ENCODE data around the gene SCN11A. TPM values are rescaled to one million over a fixed set of nuclear protein-coding genes. Genes with fewer than 3 reads are reported as not detected.

SCN11A gene
- total and polyA plus RNA-seq, 5 donors from 2014 or later: 0.13 TPM; not detected in 4

GRCh38 chr3:39021029-39021428, 30.7 kb downstream of the SCN11A start:
- ATAC-seq (ENCODE audit: low read depth in 2 of 2): no peak
- Mint-ChIP-seq H3K4me3 (no peak overlapping the region), H3K9me3 (peaks cover 0 to 2% (median 0%) of the 10 kb centered on the region in 7 donors)

GRCh38 chr3:39019299-39019698, 32.4 kb downstream of the SCN11A start:
- Mint-ChIP-seq H3K27ac (no peak overlapping the region), H3K4me1 (peaks cover 0 to 2% (median 0%) of the 10 kb centered on the region in 4 donors), H3K4me3 (no peak overlapping the region), H3K36me3 (no peaks in the 10 kb centered on the region), H3K27me3 (peaks cover 26% of the 10 kb centered on the region), H3K9me3 (peaks cover 0 to 2% (median 0%) of the 10 kb centered on the region in 7 donors)
- no peaks in the 10 kb centered on the region for H3K9me3 ChIP-seq (ENCODE audit: control insufficient read depth in 2 of 2, low read length in 2 of 2)
- H3K4me3 ChIP-seq (ENCODE audit: low read depth, low read length): no peak overlapping the region
- no peaks in the 10 kb centered on the region for H3K27me3 ChIP-seq (ENCODE audit: control insufficient read depth, insufficient read depth, low read length)
- no peaks in the 10 kb centered on the region for H3K4me1 ChIP-seq (ENCODE audit: control insufficient read depth, insufficient read depth, low read length, poor library complexity, severe bottlenecking)
- ATAC-seq (ENCODE audit: low read depth in 2 of 2): no peak
- no peaks in the 10 kb centered on the region for H3K36me3 ChIP-seq (ENCODE audit: control insufficient read depth, insufficient read depth, low read length)
- no peak for DNase-seq
- H3K27ac ChIP-seq (ENCODE audit: insufficient read depth, low read length, poor library complexity, severe bottlenecking): no peak overlapping the region

More at GRCh38 chr3:39021029-39021428, 30.7 kb downstream of the SCN11A start:
- Histone ChIP-seq H3K9me3 (ENCODE audit: control insufficient read depth in 2 of 2, low read length in 2 of 2) (no peaks in the 10 kb centered on the region), H3K4me1 (ENCODE audit: control insufficient read depth, insufficient read depth, low read length, poor library complexity, severe bottlenecking) (no peaks in the 10 kb centered on the region), H3K4me3 (ENCODE audit: low read depth, low read length) (no peak overlapping the region), H3K27ac (ENCODE audit: insufficient read depth, low read length, poor library complexity, severe bottlenecking) (no peak overlapping the region), H3K36me3 (ENCODE audit: control insufficient read depth, insufficient read depth, low read length) (no peaks in the 10 kb centered on the region), H3K27me3 (ENCODE audit: control insufficient read depth, insufficient read depth, low read length) (peaks cover 2% of the 10 kb centered on the region)
- no peak for DNase-seq
- Mint-ChIP-seq H3K36me3 (no peaks in the 10 kb centered on the region), H3K27me3 (peaks cover 29% of the 10 kb centered on the region), H3K4me1 (peaks cover 0 to 2% (median 0%) of the 10 kb centered on the region in 4 donors), H3K27ac (no peak overlapping the region)

DNA sequence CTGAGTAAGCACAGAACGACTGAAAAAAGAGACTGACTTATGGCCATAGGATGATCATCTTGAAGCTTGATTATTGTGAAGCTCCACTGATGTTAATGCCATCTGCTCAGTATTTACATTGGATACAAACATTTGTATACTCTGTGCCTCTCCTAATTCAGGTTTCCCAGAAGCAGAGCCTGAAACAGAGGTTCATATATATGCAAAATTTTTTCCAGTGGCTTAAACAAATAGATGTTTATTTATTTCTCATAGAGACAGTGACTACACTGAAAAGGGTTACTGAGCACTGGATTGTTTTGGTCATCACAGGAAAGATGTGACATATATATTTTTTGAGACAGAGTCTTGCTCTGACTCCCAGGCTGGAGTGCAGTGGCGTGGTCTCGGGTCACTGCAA, 36.3 kb downstream of the SCN11A start:
- ATAC-seq (ENCODE audit: low read depth in 2 of 2) (no peak), DNase-seq (no peak)
- H3K27me3 ChIP-seq (ENCODE audit: control insufficient read depth, insufficient read depth, low read length): peaks cover 3% of the 10 kb centered on the region
- Mint-ChIP-seq H3K36me3 (no peaks in the 10 kb centered on the region), H3K4me1 (no peaks in the 10 kb centered on the region), H3K27ac (no peak overlapping the region), H3K9me3 (peaks cover 0 to 2% (median 0%) of the 10 kb centered on the region in 7 donors), H3K4me3 (no peak overlapping the region), H3K27me3 (peaks cover 23% of the 10 kb centered on the region)
- no peaks in the 10 kb centered on the region for H3K4me1 ChIP-seq (ENCODE audit: control insufficient read depth, insufficient read depth, low read length, poor library complexity, severe bottlenecking)
- H3K9me3 ChIP-seq (ENCODE audit: control insufficient read depth in 2 of 2, low read length in 2 of 2): no peaks in the 10 kb centered on the region
- no peaks in the 10 kb centered on the region for H3K36me3 ChIP-seq (ENCODE audit: control insufficient read depth, insufficient read depth, low read length)
- no peak overlapping the region for H3K27ac ChIP-seq (ENCODE audit: insufficient read depth, low read length, poor library complexity, severe bottlenecking)
- no peak overlapping the region for H3K4me3 ChIP-seq (ENCODE audit: low read depth, low read length)

GRCh38 chr3:39013921-39014509, 37.7 kb downstream of the SCN11A start:
- H3K27me3 Mint-ChIP-seq: peaks cover 16% of the 10 kb centered on the region
- H3K4me3 ChIP-seq (ENCODE audit: low read depth, low read length): no peak overlapping the region
- no peak for DNase-seq
- no peaks in the 10 kb centered on the region for H3K36me3 ChIP-seq (ENCODE audit: control insufficient read depth, insufficient read depth, low read length)
- H3K4me1 ChIP-seq (ENCODE audit: control insufficient read depth, insufficient read depth, low read length, poor library complexity, severe bottlenecking): no peaks in the 10 kb centered on the region
- no peaks in the 10 kb centered on the region for H3K36me3 Mint-ChIP-seq
- H3K4me3 Mint-ChIP-seq: no peak overlapping the region
- H3K4me1 Mint-ChIP-seq: no peaks in the 10 kb centered on the region
- no peak overlapping the region for H3K27ac Mint-ChIP-seq
- H3K27ac ChIP-seq (ENCODE audit: insufficient read depth, low read length, poor library complexity, severe bottlenecking): no peak overlapping the region
- H3K9me3 Mint-ChIP-seq: peaks cover 0 to 3% (median 0%) of the 10 kb centered on the region in 7 donors
- H3K27me3 ChIP-seq (ENCODE audit: control insufficient read depth, insufficient read depth, low read length): peaks cover 3% of the 10 kb centered on the region
- ATAC-seq (ENCODE audit: low read depth in 2 of 2): no peak
- H3K9me3 ChIP-seq (ENCODE audit: control insufficient read depth in 2 of 2, low read length in 2 of 2): no peaks in the 10 kb centered on the region

DNA sequence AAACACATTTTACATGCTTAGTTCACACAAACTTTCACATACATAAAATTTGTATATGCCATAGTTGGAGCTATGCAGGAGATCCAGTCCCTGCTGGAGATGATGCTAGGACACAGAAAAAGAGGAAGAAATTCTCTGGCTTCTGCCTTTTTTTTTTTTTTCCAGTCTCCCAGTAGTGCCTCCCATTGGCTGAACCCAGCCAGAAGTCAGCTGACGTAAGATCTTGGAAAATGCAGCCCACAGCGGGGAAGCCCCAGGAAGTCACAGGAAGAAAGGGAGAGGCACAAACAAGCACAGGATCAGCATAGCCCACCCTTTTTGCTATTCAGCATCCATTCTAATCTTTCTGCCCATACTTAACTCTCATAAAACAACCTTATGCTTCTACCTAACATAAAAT, 38.5 kb downstream of the SCN11A start:
- Histone ChIP-seq H3K9me3 (ENCODE audit: control insufficient read depth in 2 of 2, low read length in 2 of 2) (no peaks in the 10 kb centered on the region), H3K4me3 (ENCODE audit: low read depth, low read length) (no peak overlapping the region), H3K27ac (ENCODE audit: insufficient read depth, low read length, poor library complexity, severe bottlenecking) (no peak overlapping the region), H3K4me1 (ENCODE audit: control insufficient read depth, insufficient read depth, low read length, poor library complexity, severe bottlenecking) (no peaks in the 10 kb centered on the region), H3K36me3 (ENCODE audit: control insufficient read depth, insufficient read depth, low read length) (no peaks in the 10 kb centered on the region), H3K27me3 (ENCODE audit: control insufficient read depth, insufficient read depth, low read length) (peaks cover 3% of the 10 kb centered on the region)
- DNase-seq (no peak), ATAC-seq (ENCODE audit: low read depth in 2 of 2) (no peak)
- H3K27ac Mint-ChIP-seq: no peak overlapping the region
- peaks cover 16% of the 10 kb centered on the region for H3K27me3 Mint-ChIP-seq
- H3K4me3 Mint-ChIP-seq: no peak overlapping the region
- no peaks in the 10 kb centered on the region for H3K36me3 Mint-ChIP-seq
- H3K9me3 Mint-ChIP-seq: peaks cover 0 to 3% (median 0%) of the 10 kb centered on the region in 7 donors
- no peaks in the 10 kb centered on the region for H3K4me1 Mint-ChIP-seq

- Histone ChIP-seq H3K27me3 (ENCODE audit: control insufficient read depth, insufficient read depth, low read length) (peaks cover 3% of the 10 kb centered on the region), H3K4me3 (ENCODE audit: low read depth, low read length) (no peak overlapping the region), H3K27ac (ENCODE audit: insufficient read depth, low read length, poor library complexity, severe bottlenecking) (no peak overlapping the region), H3K4me1 (ENCODE audit: control insufficient read depth, insufficient read depth, low read length, poor library complexity, severe bottlenecking) (no peaks in the 10 kb centered on the region), H3K9me3 (ENCODE audit: control insufficient read depth in 2 of 2, low read length in 2 of 2) (no peaks in the 10 kb centered on the region), H3K36me3 (ENCODE audit: control insufficient read depth, insufficient read depth, low read length) (no peaks in the 10 kb centered on the region)
- H3K27me3 Mint-ChIP-seq: peaks cover 19% of the 10 kb centered on the region
- H3K4me1 Mint-ChIP-seq: no peaks in the 10 kb centered on the region
- no peak for ATAC-seq (ENCODE audit: low read depth in 2 of 2)
- no peaks in the 10 kb centered on the region for H3K36me3 Mint-ChIP-seq
- no peak for DNase-seq
- H3K27ac Mint-ChIP-seq: no peak overlapping the region
- H3K9me3 Mint-ChIP-seq: peaks cover 0 to 3% (median 0%) of the 10 kb centered on the region in 7 donors
- no peak overlapping the region for H3K4me3 Mint-ChIP-seq
These were observed 40.5 kb downstream of the SCN11A start for GRCh38 chr3:39011191-39011736.

GRCh38 chr3:39005295-39005694, 46.4 kb downstream of the SCN11A start:
- DNase-seq (no peak), ATAC-seq (ENCODE audit: low read depth in 2 of 2) (no peak)
- no peaks in the 10 kb centered on the region for H3K36me3 Mint-ChIP-seq
- H3K27ac Mint-ChIP-seq: no peak overlapping the region
- H3K4me1 ChIP-seq (ENCODE audit: control insufficient read depth, insufficient read depth, low read length, poor library complexity, severe bottlenecking): no peaks in the 10 kb centered on the region
- H3K36me3 ChIP-seq (ENCODE audit: control insufficient read depth, insufficient read depth, low read length): no peaks in the 10 kb centered on the region
- no peak overlapping the region for H3K4me3 Mint-ChIP-seq
- no peak overlapping the region for H3K4me3 ChIP-seq (ENCODE audit: low read depth, low read length)
- peaks cover 0 to 3% (median 0%) of the 10 kb centered on the region in 4 donors for H3K4me1 Mint-ChIP-seq
- peaks cover 5% of the 10 kb centered on the region for H3K27me3 ChIP-seq (ENCODE audit: control insufficient read depth, insufficient read depth, low read length)
- peaks cover 0 to 3% (median 0%) of the 10 kb centered on the region in 7 donors for H3K9me3 Mint-ChIP-seq
- no peak overlapping the region for H3K27ac ChIP-seq (ENCODE audit: insufficient read depth, low read length, poor library complexity, severe bottlenecking)
- peaks cover 28% of the 10 kb centered on the region for H3K27me3 Mint-ChIP-seq
- no peaks in the 10 kb centered on the region for H3K9me3 ChIP-seq (ENCODE audit: control insufficient read depth in 2 of 2, low read length in 2 of 2)
